Heart left ventricle (tissue), 16 donors: Measurements from ENCODE around the gene XKR7. TPM values are rescaled to one million over a fixed set of nuclear protein-coding genes. Genes with fewer than 3 reads are reported as not detected.
"Not testable (repeated sequence)": the region's sequence is repeated elsewhere in the genome, so short reads cannot be mapped to it uniquely, and the experiment has no call there.

Source experiments
- ATAC-seq, 4 donors: fragments of 200-7000 bp; cut with Tn5 transposase; one replicate each; pipeline ENCODE4 v1.9.1; 2020 to 2022; ENCODE audit warnings: moderate library complexity in 4 of 4, mild to moderate bottlenecking in 3 of 4, moderate number of reproducible peaks in 1 of 4
- DNase-seq, 5 donors: peaks; one replicate each; pipeline ENCODE4 v3.0.0-alpha.2; 2020
- H3K27ac ChIP-seq, 12 donors: fragments of 200-600 bp; sonication (generic) in 4 of 12; one replicate each; pipeline versions ENCODE4 v1.5.0 to v1.8.0; 2016 to 2022; ENCODE audit warnings: mild to moderate bottlenecking in 2 of 12
- H3K27me3 ChIP-seq, 9 donors: fragments of 200-600 bp; sonication (generic) in 2 of 9; one replicate each; pipeline versions ENCODE4 v1.5.1 to v1.8.0; 2016 to 2022; ENCODE audit warnings: mild to moderate bottlenecking in 3 of 9
- H3K36me3 ChIP-seq, 9 donors: fragments of 200-600 bp; sonication (generic) in 2 of 9; one replicate each; pipeline versions ENCODE4 v1.5.0 to v1.8.0; 2018 to 2022; ENCODE audit warnings: mild to moderate bottlenecking in 2 of 9
- H3K4me1 ChIP-seq, 12 donors: fragments of 200-600 bp; sonication (generic) in 4 of 12; one replicate each; pipeline versions ENCODE4 v1.5.0 to v1.8.0; 2016 to 2022; ENCODE audit warnings: mild to moderate bottlenecking in 3 of 12
- H3K4me3 ChIP-seq, 12 donors: fragments of 200-600 bp; sonication (generic) in 4 of 12; one replicate each; pipeline versions ENCODE4 v1.5.0 to v1.8.0; 2017 to 2022; ENCODE audit warnings: mild to moderate bottlenecking in 9 of 12, moderate library complexity in 4 of 12
- H3K9me3 ChIP-seq, 12 donors: fragments of 200-600 bp; sonication (generic) in 4 of 12; one replicate each; pipeline versions ENCODE4 v1.5.0 to v1.8.0; 2016 to 2022; ENCODE audit warnings: mild to moderate bottlenecking in 1 of 12
- POLR2A ChIP-seq, 2 donors: fragments of 450-650 bp; IDR thresholded peaks; one replicate each; pipeline ENCODE4 v1.6.1; 2017; ENCODE audit warnings: antibody characterized with exemption in 2 of 2, mild to moderate bottlenecking in 2 of 2, moderate library complexity in 2 of 2
- WGBS, 4 donors: extraction: QIAGEN DNeasy Blood & Tissue Kit in 2 of 4; methylation state at CpG; one replicate each; pipeline versions ENCODE4 v1.1.5 to v1.1.7; 2013 to 2018; 5-methylcytosine and 5-hydroxymethylcytosine counted together
- intact Hi-C, 10 donors: fragments of 100-400 bp; cut with DNase I; formaldehyde crosslinking; loops; one replicate each; pipeline versions ENCODE4 v1.11.1 to v1.14.2; 2022
- polyA plus RNA-seq, 2 donors: library from polyadenylated mRNA; stranded (reverse); fragments of 200-250 nt; gene quantifications; one replicate each; pipeline ENCODE4 v1.2.3, GENCODE V29; 2013
- total RNA-seq, 9 donors: library from RNA; depleted of rRNA in 2 of 9; stranded (reverse); fragments of >200 nt in 2 of 9; fragmentation: NEBNext Ultra II Directional in 3 of 9; extraction: Animal tissue kit (Norgen Biotek cat#: 25700) in 3 of 9; gene quantifications; one replicate each; pipeline versions ENCODE4 v1.1.0 to v1.2.4, GENCODE V29; 2016 to 2023
- TF ChIP-seq, protein P1 (sequence below), 12 donors: fragments of 200-600 bp; sonication (generic) in 4 of 12; IDR thresholded peaks; one replicate each; pipeline versions ENCODE4 v1.5.0 to v1.8.0; 2018 to 2022; ENCODE audit warnings: antibody characterized with exemption in 12 of 12, mild to moderate bottlenecking in 5 of 12
- donor health status: ischemic (EF 13 %, LVEDD 7.1; RV severe dilation, severe dysfunction).
- donor health status: healthy with polysubstance abuse.
- donor health status: DM: no; HTN: yes; CAD: no.
- donor health status: DM: no; HTN: no; CAD: no.
- donor health status: ischemic (EF 25% LVEDD 6.9; RV normal size, moderate dysfunction).
- donor health status: ischemic (EF 25% LVEDD 5.7; RV mildly dilated, moderate dysfunction).
- donor health status: healthy.
- donor health status: DM: yes; HTN: yes; CAD: no.
- donor health status: ischemic (EF 35%, LVEDD 5.7; RV mildly dilated, moderate dysfunction).
- donor health status: nonischemic (EF 11% LVEDD 7.7; RV severe dilation, severe dysfunction).
- donor health status: DM: yes; HTN: yes; CAD: no.
- donor health status: PGD.
- donor health status: ischemic (EF 29% LVEDD 5.4; RV normal size, mild dysfunction).
- donor health status: nonischemic (EF 23%, LVEDD 6.1; RV moderate dilation, normal function).

Gene XKR7
- total and polyA plus RNA-seq, 11 donors, result not detected

DNA sequence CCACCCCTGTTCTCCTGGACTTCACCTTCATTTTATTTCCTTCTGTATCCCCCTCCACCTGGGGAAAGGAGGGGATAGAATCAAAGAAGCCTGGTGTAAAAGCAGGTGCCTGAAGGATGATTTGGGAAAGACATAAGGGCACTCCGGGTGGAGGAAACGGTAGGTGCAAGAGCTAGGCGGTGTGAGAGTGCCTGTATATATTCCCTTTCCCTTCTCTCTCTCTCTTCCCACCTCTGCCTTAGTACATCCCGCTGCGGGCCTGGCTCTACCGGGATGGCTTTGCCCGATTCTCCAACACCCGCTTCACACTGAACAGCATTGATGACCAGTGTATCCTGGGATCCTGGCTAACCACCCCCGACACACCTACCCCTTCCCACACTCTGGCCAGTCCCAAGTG lies 42.3 kb upstream of the XKR7 start:
- Histone ChIP-seq H3K27ac (no peak overlapping the region), H3K4me1 (no peaks in the 10 kb centered on the region), H3K27me3 (peaks cover 0 to 18% (median 0%) of the 10 kb centered on the region in 9 donors), H3K4me3 (no peak overlapping the region), H3K9me3 (no peaks in the 10 kb centered on the region), H3K36me3 (no peaks in the 10 kb centered on the region)
- WGBS, 4 donors, result 59 to 71% (median 63%) methylated on average over 9 of the region's 9 CpGs
- no peak for TF ChIP-seq POLR2A (IDR thresholded peaks at IDR 0.05)
- TF ChIP-seq, protein P1, sequence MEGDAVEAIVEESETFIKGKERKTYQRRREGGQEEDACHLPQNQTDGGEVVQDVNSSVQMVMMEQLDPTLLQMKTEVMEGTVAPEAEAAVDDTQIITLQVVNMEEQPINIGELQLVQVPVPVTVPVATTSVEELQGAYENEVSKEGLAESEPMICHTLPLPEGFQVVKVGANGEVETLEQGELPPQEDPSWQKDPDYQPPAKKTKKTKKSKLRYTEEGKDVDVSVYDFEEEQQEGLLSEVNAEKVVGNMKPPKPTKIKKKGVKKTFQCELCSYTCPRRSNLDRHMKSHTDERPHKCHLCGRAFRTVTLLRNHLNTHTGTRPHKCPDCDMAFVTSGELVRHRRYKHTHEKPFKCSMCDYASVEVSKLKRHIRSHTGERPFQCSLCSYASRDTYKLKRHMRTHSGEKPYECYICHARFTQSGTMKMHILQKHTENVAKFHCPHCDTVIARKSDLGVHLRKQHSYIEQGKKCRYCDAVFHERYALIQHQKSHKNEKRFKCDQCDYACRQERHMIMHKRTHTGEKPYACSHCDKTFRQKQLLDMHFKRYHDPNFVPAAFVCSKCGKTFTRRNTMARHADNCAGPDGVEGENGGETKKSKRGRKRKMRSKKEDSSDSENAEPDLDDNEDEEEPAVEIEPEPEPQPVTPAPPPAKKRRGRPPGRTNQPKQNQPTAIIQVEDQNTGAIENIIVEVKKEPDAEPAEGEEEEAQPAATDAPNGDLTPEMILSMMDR (IDR thresholded peaks at IDR 0.05), result no peak
- no peak for DNase-seq
- ATAC-seq, result no peak
- intact Hi-C loops, result no loop called here

DNA sequence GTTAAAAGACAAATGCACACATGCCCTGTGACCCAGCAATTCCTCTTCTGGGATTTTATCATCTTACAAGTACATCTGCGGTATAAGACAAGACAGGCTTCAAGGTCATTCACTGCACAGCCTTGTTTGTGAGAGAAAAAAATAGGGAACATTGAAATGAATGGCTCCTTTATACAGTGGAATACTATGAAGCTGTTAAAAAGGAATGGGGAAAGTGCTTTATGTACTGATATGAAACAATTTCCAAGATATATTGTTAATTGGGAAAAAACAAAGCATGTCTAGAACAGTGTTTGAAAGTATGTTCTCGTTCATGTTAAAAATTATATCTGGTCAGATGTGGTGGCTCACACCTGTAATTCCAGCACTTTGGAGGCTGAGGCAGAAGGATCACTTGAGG lies 41.5 kb upstream of the XKR7 start:
- H3K36me3 ChIP-seq, result no peaks in the 10 kb centered on the region
- no peaks in the 10 kb centered on the region for H3K9me3 ChIP-seq
- intact Hi-C loops, result no loop called here
- no peak for DNase-seq
- ATAC-seq, result no peak
- 88 to 94% (median 89%) methylated on average over 2 of the region's 2 CpGs for WGBS, 4 donors
- TF ChIP-seq POLR2A (IDR thresholded peaks at IDR 0.05), result no peak
- TF ChIP-seq, protein P1 (IDR thresholded peaks at IDR 0.05), result no peak
- no peaks in the 10 kb centered on the region for H3K4me1 ChIP-seq
- H3K27ac ChIP-seq, result no peak overlapping the region
- H3K4me3 ChIP-seq, result no peak overlapping the region
- peaks cover 0 to 18% (median 0%) of the 10 kb centered on the region in 9 donors for H3K27me3 ChIP-seq

DNA sequence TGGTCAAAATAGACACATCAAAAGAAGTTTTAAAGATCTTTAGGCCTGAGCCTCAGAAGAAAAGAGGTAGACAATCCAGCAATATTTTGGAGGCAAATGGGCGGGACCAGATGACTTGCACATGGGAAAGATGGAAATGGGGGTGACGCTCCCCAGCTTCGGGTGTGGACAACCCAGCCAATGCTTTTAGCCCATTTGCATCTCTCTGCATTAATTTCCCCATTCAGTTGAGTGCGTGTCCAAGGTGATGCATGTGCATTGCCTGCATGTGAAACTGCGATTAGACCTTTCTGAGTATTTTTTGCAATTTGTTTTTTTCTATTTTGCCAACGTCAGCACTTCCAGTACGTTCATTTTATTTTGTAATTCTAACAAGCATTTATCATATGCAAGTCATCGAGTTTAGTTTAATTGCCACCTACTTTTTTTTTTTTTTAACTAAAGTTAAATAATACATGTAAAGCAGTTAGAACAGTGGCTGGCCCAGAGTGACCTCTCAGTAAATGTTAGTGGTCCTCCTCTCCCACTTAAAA lies 40.3 kb upstream of the XKR7 start:
- H3K36me3 ChIP-seq, result no peaks in the 10 kb centered on the region
- peaks cover 0 to 13% (median 0%) of the 10 kb centered on the region in 9 donors for H3K27me3 ChIP-seq
- TF ChIP-seq POLR2A (IDR thresholded peaks at IDR 0.05), result no peak
- TF ChIP-seq, protein P1 (IDR thresholded peaks at IDR 0.05), result no peak
- no peak overlapping the region for H3K4me3 ChIP-seq
- H3K4me1 ChIP-seq, result no peaks in the 10 kb centered on the region
- intact Hi-C loops, result no loop called here
- WGBS, 4 donors, result 84 to 86% (median 86%) methylated on average over 8 of the region's 8 CpGs
- H3K9me3 ChIP-seq, result no peaks in the 10 kb centered on the region
- no peak for DNase-seq
- ATAC-seq, result no peak
- H3K27ac ChIP-seq, result no peak overlapping the region

DNA sequence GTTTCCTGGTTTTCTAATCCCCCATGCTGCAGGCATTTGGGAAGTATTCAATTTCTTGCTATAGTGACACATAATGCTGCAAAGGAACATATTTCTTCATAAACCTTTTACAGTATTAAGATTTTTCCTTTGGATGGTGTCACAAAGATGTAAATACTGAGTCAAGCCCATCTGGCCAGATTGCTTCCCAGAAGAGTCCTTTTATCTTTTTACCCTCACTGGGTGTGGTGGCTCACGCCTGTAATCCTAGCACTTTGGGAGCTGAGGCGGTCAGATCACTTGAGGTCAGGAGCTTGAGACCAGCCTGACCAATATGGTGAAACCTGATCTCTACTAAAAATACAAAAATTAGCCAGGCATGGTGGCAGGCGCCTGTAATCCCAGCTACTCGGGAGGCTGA lies 38.3 kb upstream of the XKR7 start:
- intact Hi-C loops, DNase-seq, ATAC-seq, H3K4me1 ChIP-seq, H3K36me3 ChIP-seq, H3K9me3 ChIP-seq, H3K27ac ChIP-seq, H3K4me3 ChIP-seq: not testable (repeated sequence)
- WGBS, 4 donors, result 69 to 83% (median 82%) methylated on average over 4 of the region's 4 CpGs
- peaks cover 0 to 12% (median 0%) of the 10 kb centered on the region in 9 donors for H3K27me3 ChIP-seq

DNA sequence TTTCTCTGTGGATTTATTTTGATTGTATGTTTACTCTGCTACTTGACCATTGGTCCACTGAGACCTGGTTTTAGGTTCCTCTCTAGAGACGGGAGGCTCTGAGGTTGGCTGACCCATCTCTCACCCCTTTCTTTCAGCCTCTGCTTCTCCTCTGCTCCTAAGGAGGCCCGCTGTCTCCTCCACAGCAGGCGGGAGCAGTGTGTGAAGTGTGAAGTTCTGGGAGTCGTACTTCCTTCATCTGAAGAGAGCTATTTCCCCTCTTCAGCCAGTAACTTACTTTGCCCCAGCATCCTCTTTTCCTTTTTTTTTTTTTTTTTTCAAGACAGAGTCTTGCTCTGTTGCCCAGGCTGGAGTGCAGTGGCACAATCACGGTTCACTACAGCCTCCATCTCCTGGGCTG lies 37.2 kb upstream of the XKR7 start:
- no peak for DNase-seq
- Histone ChIP-seq H3K9me3 (no peaks in the 10 kb centered on the region), H3K27me3 (peaks cover 0 to 10% (median 0%) of the 10 kb centered on the region in 9 donors), H3K27ac (no peak overlapping the region), H3K4me1 (no peaks in the 10 kb centered on the region), H3K36me3 (no peaks in the 10 kb centered on the region), H3K4me3 (no peak overlapping the region)
- no peak for ATAC-seq
- intact Hi-C loops, result no loop called here
- TF ChIP-seq POLR2A (IDR thresholded peaks at IDR 0.05), result no peak
- TF ChIP-seq, protein P1 (IDR thresholded peaks at IDR 0.05), result no peak
- WGBS, 4 donors, result 30 to 40% (median 35%) methylated on average over 5 of the region's 5 CpGs
